Stomach smooth muscle (tissue), 2 donors: ENCODE measurements around the gene MIEF1.
"Not testable (repeated sequence)": the region's sequence is repeated elsewhere in the genome, so short reads cannot be mapped to it uniquely, and the experiment has no call there.

ENCODE experiments used
- H3K27ac ChIP-seq: one replicate; pipeline ENCODE4 v1.7.0; 2013; ENCODE audit warnings: mild to moderate bottlenecking, low read length, inconsistent platforms
- H3K27me3 ChIP-seq, 2 donors: one replicate each; pipeline ENCODE4 v1.7.0; 2013; ENCODE audit warnings: low read length in 2 of 2; ENCODE audit not compliant: insufficient read depth in 2 of 2, control insufficient read depth in 1 of 2
- H3K36me3 ChIP-seq, 2 donors: one replicate each; pipeline ENCODE4 v1.7.0; 2013; ENCODE audit warnings: low read length in 2 of 2; ENCODE audit not compliant: control insufficient read depth in 2 of 2, insufficient read depth in 2 of 2
- H3K4me1 ChIP-seq: one replicate; pipeline ENCODE4 v1.7.0; 2013; ENCODE audit warnings: low read length; ENCODE audit not compliant: control insufficient read depth, insufficient read depth
- H3K4me3 ChIP-seq, 2 donors: one replicate each; pipeline ENCODE4 v1.7.0; 2013; ENCODE audit warnings: low read length in 2 of 2
- H3K9ac ChIP-seq, 2 donors: one replicate each; pipeline ENCODE4 v1.7.0; 2013; ENCODE audit warnings: low read length in 2 of 2, mild to moderate bottlenecking in 1 of 2
- H3K9me3 ChIP-seq, 2 donors: one replicate each; pipeline ENCODE4 v1.7.0; 2013; ENCODE audit warnings: low read length in 2 of 2; ENCODE audit not compliant: control insufficient read depth in 2 of 2
- donor health status: healthy.
- donor health status: Pancreatic carcinoma.

MIEF1 gene

GRCh38 chr22:39501644-39502108 lies 414 bp upstream of the MIEF1 start:
- peak overlapping the region; percentile 78 for H3K27ac ChIP-seq
- peaks cover 38% of the 10 kb centered on the region for H3K4me1 ChIP-seq
- H3K9me3 ChIP-seq: no peaks in the 10 kb centered on the region

GRCh38 chr22:39502789-39503409 lies 809 bp downstream of the MIEF1 start:
- Histone ChIP-seq H3K4me3 (peak overlapping the region; percentile 91 to 93), H3K9ac (peak overlapping the region; percentile 80 to 89), H3K4me1 (peaks cover 38% of the 10 kb centered on the region), H3K9me3 (no peaks in the 10 kb centered on the region), H3K36me3 (peaks cover 24 to 28% of the 10 kb centered on the region in 2 donors), H3K27ac (peak overlapping the region; percentile 78), H3K27me3 (no peaks in the 10 kb centered on the region)

More at GRCh38 chr22:39501644-39502108, 414 bp upstream of the MIEF1 start:
- Histone ChIP-seq H3K9ac (peak overlapping the region; percentile 84 to 89), H3K4me3 (peak overlapping the region; percentile 91 to 93), H3K27me3 (no peaks in the 10 kb centered on the region), H3K36me3 (peaks cover 18 to 21% of the 10 kb centered on the region in 2 donors)

GRCh38 chr22:39503630-39504029 lies 1.5 kb downstream of the MIEF1 start:
- Histone ChIP-seq H3K27me3 (no peaks in the 10 kb centered on the region), H3K4me1 (peaks cover 38% of the 10 kb centered on the region), H3K4me3 (peak overlapping the region; percentile 91 to 93), H3K27ac (no peak overlapping the region), H3K9me3 (no peaks in the 10 kb centered on the region), H3K36me3 (peaks cover 31 to 36% of the 10 kb centered on the region in 2 donors), H3K9ac (peak overlapping the region in 1 of 2 donors; percentile 89)

GRCh38 chr22:39504071-39504470 lies 2.0 kb downstream of the MIEF1 start:
- Histone ChIP-seq H3K27me3 (no peaks in the 10 kb centered on the region), H3K27ac (no peak overlapping the region), H3K36me3 (peaks cover 33 to 36% of the 10 kb centered on the region in 2 donors), H3K9ac (no peak overlapping the region), H3K4me1 (peaks cover 38% of the 10 kb centered on the region), H3K9me3 (no peaks in the 10 kb centered on the region), H3K4me3 (no peak overlapping the region)

GRCh38 chr22:39507021-39507420 lies 4.9 kb downstream of the MIEF1 start:
- not testable (repeated sequence) for H3K9me3 ChIP-seq, H3K27me3 ChIP-seq, H3K27ac ChIP-seq, H3K4me3 ChIP-seq, H3K9ac ChIP-seq
- H3K36me3 ChIP-seq: peaks cover 48 to 49% of the 10 kb centered on the region in 2 donors
- H3K4me1 ChIP-seq: peaks cover 25% of the 10 kb centered on the region

GRCh38 chr22:39508393-39508792 lies 6.3 kb downstream of the MIEF1 start:
- Histone ChIP-seq H3K27me3 (no peaks in the 10 kb centered on the region), H3K36me3 (peaks cover 55 to 57% of the 10 kb centered on the region in 2 donors), H3K9ac (no peak overlapping the region), H3K4me3 (no peak overlapping the region), H3K9me3 (no peaks in the 10 kb centered on the region), H3K4me1 (peaks cover 18% of the 10 kb centered on the region), H3K27ac (no peak overlapping the region)

- peaks cover 63 to 66% of the 10 kb centered on the region in 2 donors for H3K36me3 ChIP-seq
- no peak overlapping the region for H3K9ac ChIP-seq
- no peak overlapping the region for H3K27ac ChIP-seq
- H3K4me3 ChIP-seq: no peak overlapping the region
- no peaks in the 10 kb centered on the region for H3K9me3 ChIP-seq
- peaks cover 13% of the 10 kb centered on the region for H3K4me1 ChIP-seq
- H3K27me3 ChIP-seq: no peaks in the 10 kb centered on the region
Measured at GRCh38 chr22:39510529-39511149, 8.5 kb downstream of the MIEF1 start.

GRCh38 chr22:39511226-39511625 lies 9.1 kb downstream of the MIEF1 start:
- no peaks in the 10 kb centered on the region for H3K27me3 ChIP-seq
- peaks cover 8% of the 10 kb centered on the region for H3K4me1 ChIP-seq
- no peaks in the 10 kb centered on the region for H3K9me3 ChIP-seq
- no peak overlapping the region for H3K27ac ChIP-seq
- no peak overlapping the region for H3K4me3 ChIP-seq
- peaks cover 58 to 63% of the 10 kb centered on the region in 2 donors for H3K36me3 ChIP-seq
- no peak overlapping the region for H3K9ac ChIP-seq

GRCh38 chr22:39512026-39512425 lies 9.9 kb downstream of the MIEF1 start:
- H3K9me3 ChIP-seq: no peaks in the 10 kb centered on the region
- no peak overlapping the region for H3K4me3 ChIP-seq
- H3K4me1 ChIP-seq: peaks cover 7% of the 10 kb centered on the region
- no peak overlapping the region for H3K27ac ChIP-seq
- H3K36me3 ChIP-seq: peaks cover 55 to 59% of the 10 kb centered on the region in 2 donors
- H3K27me3 ChIP-seq: no peaks in the 10 kb centered on the region
- no peak overlapping the region for H3K9ac ChIP-seq

- Histone ChIP-seq H3K4me1 (peaks cover 12% of the 10 kb centered on the region), H3K27ac (no peak overlapping the region), H3K4me3 (no peak overlapping the region), H3K36me3 (peaks cover 43 to 51% of the 10 kb centered on the region in 2 donors), H3K9ac (no peak overlapping the region), H3K9me3 (no peaks in the 10 kb centered on the region), H3K27me3 (no peaks in the 10 kb centered on the region)
Measured at GRCh38 chr22:39513791-39514190, 11.7 kb downstream of the MIEF1 start.
